H9 (cell line): ENCODE data around the gene KRT35. TPM values are rescaled to one million over a fixed set of nuclear protein-coding genes. Genes with fewer than 3 reads are reported as not detected.

Experiments used
- DNase-seq: peaks from one replicate; pipeline ENCODE4 v3.0.0-alpha.2; 2017
- H2AFZ ChIP-seq: one replicate; pipeline ENCODE4 v1.6.1; 2013; ENCODE audit warnings: mild to moderate bottlenecking, low read length, control low read depth, moderate library complexity
- H2AK5ac ChIP-seq: 2 replicates; pipeline ENCODE4 v1.6.1; 2013; ENCODE audit warnings: low read length, control low read depth, mixed read lengths; ENCODE audit not compliant: insufficient read length
- H2BK120ac ChIP-seq: one replicate; pipeline ENCODE4 v1.6.1; 2013; ENCODE audit warnings: low read depth, mild to moderate bottlenecking, low read length, control low read depth, inconsistent platforms; ENCODE audit not compliant: poor library complexity, severe bottlenecking
- H2BK12ac ChIP-seq: 2 replicates; pipeline ENCODE4 v1.6.1; 2013; ENCODE audit warnings: low read length, control low read depth, mixed read lengths, low read depth; ENCODE audit not compliant: insufficient read length
- H2BK15ac ChIP-seq: 2 replicates; pipeline ENCODE4 v1.6.1; 2013; ENCODE audit warnings: low read depth, low read length, control low read depth
- H2BK20ac ChIP-seq: one replicate; pipeline ENCODE4 v1.6.1; 2013; ENCODE audit warnings: low read depth, mild to moderate bottlenecking, low read length, control low read depth, inconsistent platforms; ENCODE audit not compliant: poor library complexity, severe bottlenecking
- H2BK5ac ChIP-seq: 2 replicates; pipeline ENCODE4 v1.6.1; 2013; ENCODE audit warnings: low read length, control low read depth, mixed read lengths; ENCODE audit not compliant: insufficient read length
- H3K14ac ChIP-seq: 2 replicates; pipeline ENCODE4 v1.6.1; 2013; ENCODE audit warnings: low read length, control low read depth; ENCODE audit not compliant: insufficient read depth
- H3K18ac ChIP-seq: 2 replicates; pipeline ENCODE4 v1.6.1; 2013; ENCODE audit warnings: low read depth, mild to moderate bottlenecking, mixed read lengths, low read length, control low read depth; ENCODE audit not compliant: insufficient read length
- H3K23ac ChIP-seq: 2 replicates; pipeline ENCODE4 v1.6.1; 2013; ENCODE audit warnings: low read length, control low read depth, mixed read lengths, low read depth; ENCODE audit not compliant: insufficient read length
- H3K23me2 ChIP-seq: 2 replicates; pipeline ENCODE4 v1.6.1; 2013; ENCODE audit warnings: low read depth, mild to moderate bottlenecking, mixed read lengths, low read length, control low read depth; ENCODE audit not compliant: insufficient read length, poor library complexity, severe bottlenecking
- H3K27ac ChIP-seq: 2 replicates; pipeline ENCODE4 v1.5.1; 2013; ENCODE audit warnings: low read length, control low read depth, mixed read lengths, low read depth; ENCODE audit not compliant: insufficient read length
- H3K27me3 ChIP-seq: 2 replicates; pipeline ENCODE4 v1.6.1; 2013; ENCODE audit warnings: low read length, control low read depth, inconsistent platforms; ENCODE audit not compliant: insufficient read depth
- H3K4ac ChIP-seq: 2 replicates; pipeline ENCODE4 v1.6.1; 2013; ENCODE audit warnings: low read depth, mild to moderate bottlenecking, control low read depth, inconsistent platforms, low read length, moderate library complexity
- H3K4me1 ChIP-seq: 2 replicates; pipeline ENCODE4 v1.6.1; 2013; ENCODE audit warnings: low read length, control low read depth, inconsistent platforms; ENCODE audit not compliant: insufficient read depth
- H3K4me2 ChIP-seq: 2 replicates; pipeline ENCODE4 v1.6.1; 2013; ENCODE audit warnings: low read length, control low read depth, mixed read lengths; ENCODE audit not compliant: insufficient read length, insufficient read depth
- H3K56ac ChIP-seq: 2 replicates; pipeline ENCODE4 v1.6.1; 2013; ENCODE audit warnings: low read depth, mild to moderate bottlenecking, mixed read lengths, low read length, control low read depth; ENCODE audit not compliant: insufficient read length
- H3K79me1 ChIP-seq: 2 replicates; pipeline ENCODE4 v1.6.1; 2013; ENCODE audit warnings: low read depth, mild to moderate bottlenecking, moderate library complexity, low read length, control low read depth, inconsistent platforms; ENCODE audit not compliant: insufficient read depth, poor library complexity, severe bottlenecking
- H3K79me2 ChIP-seq: 2 replicates; pipeline ENCODE4 v1.6.1; 2013; ENCODE audit warnings: low read length, control low read depth, inconsistent platforms; ENCODE audit not compliant: insufficient read depth
- H3K9ac ChIP-seq: 2 replicates; pipeline ENCODE4 v1.6.1; 2013; ENCODE audit warnings: low read length, control low read depth, mixed read lengths; ENCODE audit not compliant: insufficient read length; ENCODE audit errors: extremely low read depth
- H3K9me3 ChIP-seq: one replicate; pipeline ENCODE4 v1.6.1; 2013; ENCODE audit warnings: low read depth, low read length, inconsistent platforms; ENCODE audit not compliant: control insufficient read depth
- H3T11ph ChIP-seq: one replicate; pipeline ENCODE4 v1.6.1; 2013; ENCODE audit warnings: mild to moderate bottlenecking, low read length, control low read depth, inconsistent platforms
- H4K20me1 ChIP-seq: one replicate; pipeline ENCODE4 v1.6.1; 2013; ENCODE audit not compliant: control insufficient read depth, insufficient read length, insufficient read depth
- H4K5ac ChIP-seq: 2 replicates; pipeline ENCODE4 v1.6.1; 2013; ENCODE audit warnings: low read depth, mild to moderate bottlenecking, mixed read lengths, low read length, control low read depth; ENCODE audit not compliant: insufficient read length
- H4K8ac ChIP-seq: replicated peaks from 2 replicates; pipeline ENCODE4 v1.6.1; 2013; ENCODE audit warnings: low read length, control low read depth, mixed read lengths, low read depth; ENCODE audit not compliant: insufficient read length
- H4K91ac ChIP-seq: 2 replicates; pipeline ENCODE4 v1.6.1; 2013; ENCODE audit warnings: low read depth, mild to moderate bottlenecking, moderate library complexity, mixed read lengths, low read length, control low read depth; ENCODE audit not compliant: insufficient read length
- H3K27ac Mint-ChIP-seq, 3 experiments: 2 replicates in 2 of 3; 3 replicates in 1 of 3; pipeline ENCODE4 v1.8.0; 2020 to 2021; ENCODE audit warnings: mixed read lengths in 3 of 3, mild to moderate bottlenecking in 1 of 3, moderate library complexity in 1 of 3
- H3K27me3 Mint-ChIP-seq: 2 replicates; pipeline ENCODE4 v1.8.0; 2021; ENCODE audit warnings: low read depth, mild to moderate bottlenecking, moderate library complexity, mixed read lengths
- H3K36me3 Mint-ChIP-seq, 3 experiments: 2 replicates in 2 of 3; 3 replicates in 1 of 3; pipeline ENCODE4 v1.8.0; 2020 to 2021; ENCODE audit warnings: low read depth in 3 of 3, mixed read lengths in 3 of 3; ENCODE audit not compliant: insufficient read depth in 1 of 3
- H3K4me1 Mint-ChIP-seq, 2 experiments: 2 replicates each; pipeline ENCODE4 v1.8.0; 2020; ENCODE audit warnings: mixed read lengths in 2 of 2
- H3K4me3 Mint-ChIP-seq, 2 experiments: 2 replicates in 1 of 2; 3 replicates in 1 of 2; pipeline ENCODE4 v1.8.0; 2020 to 2021; ENCODE audit warnings: mild to moderate bottlenecking in 2 of 2, mixed read lengths in 2 of 2, moderate library complexity in 1 of 2
- H3K9me3 Mint-ChIP-seq, 2 experiments: 2 replicates in 1 of 2; 3 replicates in 1 of 2; pipeline ENCODE4 v1.8.0; 2020; ENCODE audit warnings: mild to moderate bottlenecking in 2 of 2, mixed read lengths in 2 of 2, moderate library complexity in 1 of 2
- CTCF ChIP-seq: fragments of 200-600 bp; sonication (generic); conservative IDR thresholded peaks from 3 replicates; pipeline ENCODE4 v1.8.0; 2021; ENCODE audit warnings: antibody characterized with exemption, mild to moderate bottlenecking
- WGBS: extraction: QIAGEN DNeasy Blood & Tissue Kit; methylation state at CpG from one replicate; pipeline ENCODE4 v1.1.7; 2013; ENCODE audit warnings: missing lambda C conversion rate, low lambda C conversion rate, mixed read lengths; ENCODE audit not compliant: insufficient read length; ENCODE audit errors: extremely low coverage; 5-methylcytosine and 5-hydroxymethylcytosine counted together
- total RNA-seq: library from RNA; stranded (reverse); gene quantifications from 2 replicates; pipeline ENCODE4 v1.2.1, GENCODE V29; 2021

KRT35 gene
- total RNA-seq, 1 experiment from 2014 or later = not detected

DNA sequence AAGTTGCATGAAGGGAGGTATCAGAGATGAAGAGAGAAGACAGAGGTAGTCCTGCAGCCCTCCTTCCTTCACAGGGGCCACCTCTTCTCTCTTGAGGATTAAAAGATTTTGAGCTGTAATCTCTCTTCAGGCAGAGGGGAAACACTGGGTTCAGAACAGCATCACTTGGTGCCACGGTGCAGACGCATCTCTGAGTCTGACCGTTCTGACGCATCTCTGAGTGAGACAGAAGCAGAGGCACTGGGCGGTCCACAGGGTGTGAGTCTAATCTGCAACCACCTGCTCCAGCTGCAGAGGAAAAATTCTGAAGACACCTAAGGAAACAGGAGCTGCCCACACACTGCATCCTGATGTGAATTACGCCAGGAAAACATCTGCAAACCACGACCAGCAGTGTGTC lies 51.3 kb downstream of the KRT35 start:
- TF ChIP-seq CTCF = no peak
- Histone ChIP-seq H2BK5ac (no peak overlapping the region), H2BK120ac (no peak overlapping the region), H2BK12ac (no peak overlapping the region), H3K4me1 (no peaks in the 10 kb centered on the region), H2BK15ac (no peak overlapping the region), H3K79me1 (no peaks in the 10 kb centered on the region), H4K20me1 (no peaks in the 10 kb centered on the region), H3K79me2 (no peaks in the 10 kb centered on the region), H3K4ac (no peak overlapping the region), H3K56ac (no peak overlapping the region), H2BK20ac (no peak overlapping the region), H3K9me3 (no peaks in the 10 kb centered on the region), H3K23me2 (no peaks in the 10 kb centered on the region), H2AFZ (no peak overlapping the region), H3K18ac (no peak overlapping the region), H3K4me2 (no peak overlapping the region), H3K9ac (no peak overlapping the region), H3K23ac (no peak overlapping the region), H2AK5ac (no peak overlapping the region), H3K27ac (no peak overlapping the region), H4K91ac (no peak overlapping the region), H3K14ac (no peak overlapping the region), H4K5ac (no peak overlapping the region), H4K8ac (no peak overlapping the region), H3K27me3 (no peaks in the 10 kb centered on the region), H3T11ph (no peak overlapping the region)
- peaks cover 2% of the 10 kb centered on the region; the same call in 1 of the 2 replicates for H3K27me3 Mint-ChIP-seq
- no peaks in the 10 kb centered on the region for H3K36me3 Mint-ChIP-seq
- H3K4me3 Mint-ChIP-seq = no peak overlapping the region
- H3K27ac Mint-ChIP-seq = no peak overlapping the region
- DNase-seq = no peak
- peaks cover 9 to 11% of the 10 kb centered on the region in 2 experiments for H3K4me1 Mint-ChIP-seq
- no CpG with 5 or more reads among the region's 7 CpGs for WGBS
- H3K9me3 Mint-ChIP-seq = no peaks in the 10 kb centered on the region
